PFSK-1 (cell line): ENCODE measurements around the gene CRYAB.

ENCODE experiments used
- POLR2AphosphoS5 ChIP-seq: IDR thresholded peaks from 2 replicates; pipeline ENCODE4 v1.6.1; 2012; ENCODE audit warnings: low read depth, mild to moderate bottlenecking, control low read depth, low read length, moderate library complexity
- TAF1 ChIP-seq: IDR thresholded peaks from 2 replicates; pipeline ENCODE4 v1.6.1; 2012; ENCODE audit warnings: low read length, control low read depth, borderline replicate concordance; ENCODE audit not compliant: insufficient read depth

- TF ChIP-seq POLR2AphosphoS5, result no peak
- TF ChIP-seq TAF1, result no peak
Measured at GRCh38 chr11:111922803-111923202, 11.2 kb upstream of the CRYAB start.
